Liver (tissue), 3 donors: ENCODE measurements around the gene YTHDF1.

Experiments
- CTCF ChIP-seq: fragments of 150-350 bp; IDR thresholded peaks from 2 replicates; pipeline ENCODE4 v1.5.1; 2017; ENCODE audit warnings: improper control_type of control experiment, low read depth, low read length; ENCODE audit not compliant: missing input control
- FOXA2 ChIP-seq: IDR thresholded peaks from 2 replicates; pipeline ENCODE4 v1.6.1; 2016; ENCODE audit warnings: antibody characterized with exemption
- GABPA ChIP-seq, 2 donors: IDR thresholded peaks in 1 of 2; conservative IDR thresholded peaks in 1 of 2; 2 replicates each; pipeline ENCODE4 v1.6.1; 2016; ENCODE audit warnings: antibody characterized with exemption in 2 of 2, mild to moderate bottlenecking in 1 of 2, moderate library complexity in 1 of 2
- MAX ChIP-seq: IDR thresholded peaks from 2 replicates; pipeline ENCODE4 v1.6.1; 2016; ENCODE audit warnings: antibody characterized with exemption
- RAD21 ChIP-seq, 2 donors: IDR thresholded peaks; 2 replicates each; pipeline ENCODE4 v1.6.1; 2016; ENCODE audit warnings: antibody characterized with exemption in 2 of 2, mild to moderate bottlenecking in 2 of 2
- REST ChIP-seq: IDR thresholded peaks from 2 replicates; pipeline ENCODE4 v1.6.1; 2016; ENCODE audit warnings: antibody characterized with exemption, mild to moderate bottlenecking
- SP1 ChIP-seq: IDR thresholded peaks from 2 replicates; pipeline ENCODE4 v1.6.1; 2018; ENCODE audit warnings: antibody characterized with exemption, mild to moderate bottlenecking
- TAF1 ChIP-seq: conservative IDR thresholded peaks from 2 replicates; pipeline ENCODE4 v1.6.1; 2016; ENCODE audit warnings: antibody characterized with exemption, mild to moderate bottlenecking
- YY1 ChIP-seq: IDR thresholded peaks from 2 replicates; pipeline ENCODE4 v1.6.1; 2016; ENCODE audit warnings: antibody characterized with exemption, mild to moderate bottlenecking
- ZBTB33 ChIP-seq: IDR thresholded peaks from 2 replicates; pipeline ENCODE4 v1.6.1; 2016; ENCODE audit warnings: antibody characterized with exemption
- donor health status: healthy.
- donor health status: healthy.

- no peak for TF ChIP-seq CTCF
- no peak for TF ChIP-seq GABPA (IDR thresholded peaks at IDR 0.05 in 1 of 2, conservative IDR thresholded peaks at IDR 0.05 in 1 of 2)
- no peak for TF ChIP-seq YY1
- TF ChIP-seq MAX, result no peak
- no peak for TF ChIP-seq TAF1
- no peak for TF ChIP-seq REST
- TF ChIP-seq SP1, result no peak
- TF ChIP-seq RAD21 (IDR thresholded peaks at IDR 0.05), result no peak
- no peak for TF ChIP-seq FOXA2
- no peak for TF ChIP-seq ZBTB33
Measured at GRCh38 chr20:63240004-63240403, 24.1 kb upstream of the YTHDF1 start.
